GM18505 (cell line): ENCODE data around the gene AUTS2.

Experiments used
- ATAC-seq: cut with Tn5 transposase; IDR thresholded peaks from one replicate; pipeline ENCODE4 v1.9.1; 2021; ENCODE audit not compliant: unreplicated experiment
- POLR2A ChIP-seq: IDR thresholded peaks from 4 replicates; pipeline ENCODE4 v1.6.1; 2011; ENCODE audit warnings: borderline replicate concordance; ENCODE audit not compliant: insufficient read depth, insufficient read length; ENCODE audit errors: extremely low read depth

The AUTS2 gene

DNA sequence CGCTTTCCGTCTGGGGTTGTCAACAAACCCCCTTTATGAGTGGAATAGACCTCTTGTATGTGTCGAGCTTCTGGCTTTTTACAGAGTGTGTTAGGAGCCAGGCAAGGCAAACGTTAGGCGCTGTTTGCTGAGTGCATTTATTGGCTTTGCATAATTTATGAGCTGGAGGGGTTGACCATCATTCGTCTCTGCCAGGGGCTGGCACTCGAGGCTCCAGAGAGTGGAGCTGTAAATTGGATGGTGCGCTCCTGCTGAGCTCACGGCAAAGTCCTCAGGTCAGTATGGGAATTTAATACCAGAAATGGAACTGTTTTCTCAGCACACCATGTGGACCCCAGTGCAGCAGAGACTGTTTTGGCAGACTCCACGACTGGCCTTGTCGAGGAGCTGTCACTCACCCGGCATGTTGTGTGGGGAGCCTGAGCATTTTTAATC, 834.3 kb downstream of the AUTS2 start:
- no peak for TF ChIP-seq POLR2A
- no peak for ATAC-seq

- no peak for TF ChIP-seq POLR2A
- ATAC-seq: no peak
Measured at GRCh38 chr7:70434376-70434775, 836.1 kb downstream of the AUTS2 start.

DNA sequence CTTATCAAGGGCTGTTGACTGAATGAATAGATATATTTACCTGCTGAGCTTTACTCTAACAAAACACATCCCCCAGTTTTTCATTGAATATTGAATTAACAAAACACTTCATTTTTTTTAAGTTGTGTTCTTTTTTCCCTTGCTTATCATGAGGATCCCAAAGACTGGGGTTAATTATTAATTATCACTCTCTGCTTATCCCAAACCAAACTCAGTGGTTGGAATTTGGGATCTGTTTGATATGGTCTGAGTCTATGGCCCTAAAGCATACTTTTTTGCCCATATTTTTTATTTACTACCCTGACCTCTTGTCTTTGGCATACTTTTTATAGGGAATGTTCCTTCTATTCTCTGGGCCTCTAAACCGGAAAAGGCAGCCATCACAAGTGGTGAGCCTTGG, 836.5 kb downstream of the AUTS2 start:
- no peak for ATAC-seq

DNA sequence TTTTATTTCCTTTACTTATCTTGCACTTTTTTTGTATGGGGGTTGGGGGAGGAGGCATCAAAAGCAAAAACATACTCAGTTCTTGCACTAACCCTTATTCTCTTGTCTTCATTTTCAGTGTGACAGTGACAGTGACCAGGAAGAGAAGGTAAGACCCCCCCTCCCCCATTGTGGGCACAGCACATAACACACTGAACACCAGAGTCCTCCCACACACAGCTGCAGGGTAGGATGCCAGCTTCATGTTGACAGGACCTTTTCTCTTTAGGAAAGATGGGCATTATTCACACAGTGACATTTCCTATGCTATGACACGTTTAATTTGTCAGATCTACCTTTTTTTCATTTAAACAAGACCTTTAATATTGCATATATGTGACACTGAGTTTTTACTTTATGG, 837.4 kb downstream of the AUTS2 start:
- no peak for ATAC-seq
- TF ChIP-seq POLR2A: no peak

More for the DNA sequence above, 836.5 kb downstream of the AUTS2 start:
- TF ChIP-seq POLR2A: no peak

GRCh38 chr7:70436790-70437350, 838.6 kb downstream of the AUTS2 start:
- no peak for TF ChIP-seq POLR2A
- ATAC-seq: no peak

DNA sequence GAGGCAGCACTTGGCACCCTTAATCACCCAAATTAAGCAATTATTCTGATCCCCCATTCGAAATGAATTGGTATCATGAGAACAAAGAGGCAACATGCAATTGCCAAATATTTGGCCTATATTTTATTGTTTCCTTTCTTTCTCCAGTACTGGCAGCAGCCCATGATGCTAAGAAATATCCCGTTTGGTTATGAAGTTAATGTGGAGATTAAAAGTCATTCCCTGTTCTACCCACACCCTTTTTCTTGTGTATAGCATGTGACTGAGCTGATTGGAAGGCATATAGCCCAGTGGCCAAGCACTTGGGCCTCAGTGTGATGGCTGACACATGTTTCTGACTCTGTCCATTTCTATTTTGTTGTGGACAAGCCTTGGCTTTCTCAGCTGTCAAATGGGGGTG, 841.4 kb downstream of the AUTS2 start:
- no peak for TF ChIP-seq POLR2A
- no peak for ATAC-seq

- no peak for ATAC-seq
- no peak for TF ChIP-seq POLR2A
Measured at GRCh38 chr7:70446448-70447143, 848.3 kb downstream of the AUTS2 start.

DNA sequence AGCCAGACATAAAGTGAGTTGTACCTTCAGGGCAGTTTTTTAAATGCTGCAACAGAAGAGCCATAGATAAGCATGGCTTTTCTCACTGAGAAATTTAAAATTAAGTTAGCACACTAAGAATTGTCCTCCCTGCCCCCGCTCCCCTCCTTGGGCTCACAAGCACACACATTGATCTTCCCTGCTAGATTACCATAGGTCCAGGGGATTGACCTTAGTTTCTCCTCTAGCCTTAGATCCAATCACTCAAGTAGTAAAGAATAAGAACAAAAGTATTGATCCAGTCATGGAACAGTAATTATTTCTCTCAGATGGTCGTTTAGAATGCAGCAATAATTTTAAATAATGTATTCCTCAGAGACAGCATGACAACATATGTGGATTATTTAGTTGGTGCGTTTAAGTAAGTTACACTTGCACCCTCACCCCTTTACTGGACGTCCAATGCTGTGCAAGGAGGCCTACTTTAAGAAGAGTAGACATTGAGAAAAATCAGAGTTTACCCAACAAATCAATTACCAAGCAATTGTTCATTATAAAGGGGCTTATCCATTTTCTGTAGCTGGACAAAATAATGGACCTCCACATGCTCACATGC, 850.1 kb downstream of the AUTS2 start:
- ATAC-seq: no peak
- TF ChIP-seq POLR2A: no peak

GRCh38 chr7:70450731-70451130, 852.5 kb downstream of the AUTS2 start:
- no peak for ATAC-seq
- TF ChIP-seq POLR2A: no peak

DNA sequence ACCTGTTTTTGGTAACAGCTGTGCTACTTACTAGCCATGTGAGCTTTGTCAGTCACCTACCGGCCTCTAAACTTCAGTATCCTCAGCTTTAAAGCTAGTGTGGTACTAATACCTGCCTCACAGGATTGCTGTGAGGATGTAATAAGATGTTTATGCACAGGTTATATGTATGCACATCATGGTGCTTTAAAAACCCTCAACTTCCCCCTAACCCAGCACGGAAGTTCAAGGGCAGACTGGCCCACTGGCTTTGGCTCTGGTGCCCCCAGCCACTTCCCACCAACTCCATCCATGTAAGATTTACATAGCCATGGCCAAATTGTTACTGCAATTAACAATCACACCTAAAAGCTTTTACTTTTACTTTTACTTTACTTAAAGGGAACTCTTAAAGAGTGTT, 857.6 kb downstream of the AUTS2 start:
- TF ChIP-seq POLR2A: no peak
- no peak for ATAC-seq

DNA sequence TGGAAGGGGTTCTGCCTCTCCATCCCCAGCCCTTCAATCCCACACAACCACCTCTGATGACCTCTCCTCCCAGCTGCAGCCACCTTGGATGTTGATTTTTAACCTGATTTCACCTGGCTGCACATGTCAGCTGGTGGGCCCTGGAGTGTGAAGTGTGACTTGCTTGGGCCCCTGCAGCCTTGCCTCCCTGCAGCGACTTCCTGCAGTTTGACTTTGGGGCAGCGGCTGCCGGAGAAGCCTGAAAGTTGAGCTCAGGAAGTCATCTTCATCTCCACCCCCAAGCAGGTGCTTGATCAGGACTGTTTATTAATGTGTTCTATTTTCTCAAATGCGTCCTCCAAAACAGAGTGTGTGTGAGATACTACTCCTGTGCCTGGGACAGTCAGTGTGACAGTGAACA, 858.4 kb downstream of the AUTS2 start:
- peak; percentile 87 for ATAC-seq
- no peak for TF ChIP-seq POLR2A

- no peak for ATAC-seq
- no peak for TF ChIP-seq POLR2A
Measured at GRCh38 chr7:70457482-70457881, 859.2 kb downstream of the AUTS2 start.

DNA sequence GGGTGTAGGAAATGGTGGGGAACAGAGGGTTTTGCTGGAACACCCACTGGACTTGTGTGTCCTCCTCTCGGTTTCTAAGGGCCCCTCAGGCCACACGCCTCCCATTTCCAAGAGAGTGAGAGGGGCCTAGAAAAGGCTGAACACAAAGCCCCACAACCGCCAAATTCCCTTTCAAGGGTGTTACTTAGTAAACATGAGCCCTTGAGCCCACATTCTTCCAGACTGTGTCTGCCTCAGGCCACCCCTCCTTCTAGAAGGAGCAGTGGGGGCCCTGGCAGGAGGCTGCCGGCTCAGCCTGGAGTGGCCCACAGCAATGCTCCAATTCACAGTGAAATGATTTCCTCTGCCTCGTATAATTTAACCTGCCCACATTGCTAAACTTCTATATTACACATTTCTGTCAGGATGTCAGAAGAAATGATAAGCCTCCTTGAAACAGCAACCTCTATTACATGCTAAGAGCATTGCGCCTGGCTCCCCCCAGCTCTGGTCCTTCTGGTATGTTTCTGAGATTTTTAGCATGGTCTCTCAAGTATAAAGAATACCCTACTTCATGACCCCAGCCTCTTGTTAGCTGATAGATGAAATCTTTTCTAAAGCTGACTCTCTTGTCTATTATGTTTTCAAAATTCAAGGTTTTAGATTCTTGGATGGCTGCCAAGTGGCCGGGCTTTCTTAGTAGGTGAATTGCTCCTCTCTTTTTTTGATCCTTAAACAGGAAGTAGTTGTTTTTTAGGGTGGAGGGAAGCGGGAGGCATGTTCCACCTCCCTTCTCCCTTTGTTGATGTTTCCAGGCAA, 859.8 kb downstream of the AUTS2 start:
- TF ChIP-seq POLR2A: no peak
- ATAC-seq: no peak
